ENCODE measurements around the gene FBXO31.
"Not testable (repeated sequence)": the region's sequence is repeated elsewhere in the genome, so short reads cannot be mapped to it uniquely, and the experiment has no call there.

Gene FBXO31

DNA sequence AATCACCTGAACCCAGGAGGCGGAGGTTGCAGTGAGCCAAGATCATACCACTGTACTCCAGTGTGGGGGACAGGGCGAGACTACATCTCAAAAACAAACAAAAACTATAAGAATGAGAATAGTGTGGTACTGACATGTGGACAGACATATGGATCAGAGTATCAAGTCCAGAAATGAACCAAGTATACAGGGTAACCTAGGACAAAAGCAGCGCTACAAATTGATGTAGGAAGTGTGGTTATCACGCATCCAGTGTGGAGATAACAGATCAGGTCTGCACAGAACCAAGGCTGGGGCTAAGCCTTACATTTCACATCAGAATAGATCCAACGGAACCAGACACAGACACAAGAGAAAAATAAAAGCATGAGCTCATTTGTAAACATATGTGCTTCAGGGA lies 43.4 kb downstream of the FBXO31 start:
- H3K9me3 ChIP-seq (ENCODE audit: control insufficient read depth, insufficient read depth, low read depth, low read length), result no peaks in the 10 kb centered on the region
- no peak overlapping the region for H3K4me3 ChIP-seq (ENCODE audit: low read depth, low read length)
- no peak for TF ChIP-seq ZNF621 (tag by site-specific recombination; IDR thresholded peaks at IDR 0.05)
- no peak for TF ChIP-seq REPIN1 (tag by site-specific recombination; IDR thresholded peaks at IDR 0.05; ENCODE audit: low read depth)
- TF ChIP-seq, protein P1, sequence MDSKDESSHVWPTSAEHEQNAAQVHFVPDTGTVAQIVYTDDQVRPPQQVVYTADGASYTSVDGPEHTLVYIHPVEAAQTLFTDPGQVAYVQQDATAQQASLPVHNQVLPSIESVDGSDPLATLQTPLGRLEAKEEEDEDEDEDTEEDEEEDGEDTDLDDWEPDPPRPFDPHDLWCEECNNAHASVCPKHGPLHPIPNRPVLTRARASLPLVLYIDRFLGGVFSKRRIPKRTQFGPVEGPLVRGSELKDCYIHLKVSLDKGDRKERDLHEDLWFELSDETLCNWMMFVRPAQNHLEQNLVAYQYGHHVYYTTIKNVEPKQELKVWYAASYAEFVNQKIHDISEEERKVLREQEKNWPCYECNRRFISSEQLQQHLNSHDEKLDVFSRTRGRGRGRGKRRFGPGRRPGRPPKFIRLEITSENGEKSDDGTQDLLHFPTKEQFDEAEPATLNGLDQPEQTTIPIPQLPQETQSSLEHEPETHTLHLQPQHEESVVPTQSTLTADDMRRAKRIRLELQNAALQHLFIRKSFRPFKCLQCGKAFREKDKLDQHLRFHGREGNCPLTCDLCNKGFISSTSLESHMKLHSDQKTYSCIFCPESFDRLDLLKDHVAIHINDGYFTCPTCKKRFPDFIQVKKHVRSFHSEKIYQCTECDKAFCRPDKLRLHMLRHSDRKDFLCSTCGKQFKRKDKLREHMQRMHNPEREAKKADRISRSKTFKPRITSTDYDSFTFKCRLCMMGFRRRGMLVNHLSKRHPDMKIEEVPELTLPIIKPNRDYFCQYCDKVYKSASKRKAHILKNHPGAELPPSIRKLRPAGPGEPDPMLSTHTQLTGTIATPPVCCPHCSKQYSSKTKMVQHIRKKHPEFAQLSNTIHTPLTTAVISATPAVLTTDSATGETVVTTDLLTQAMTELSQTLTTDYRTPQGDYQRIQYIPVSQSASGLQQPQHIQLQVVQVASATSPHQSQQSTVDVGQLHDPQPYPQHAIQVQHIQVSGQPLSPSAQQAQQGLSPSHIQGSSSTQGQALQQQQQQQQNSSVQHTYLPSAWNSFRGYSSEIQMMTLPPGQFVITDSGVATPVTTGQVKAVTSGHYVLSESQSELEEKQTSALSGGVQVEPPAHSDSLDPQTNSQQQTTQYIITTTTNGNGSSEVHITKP (tag by site-specific recombination; IDR thresholded peaks at IDR 0.05), result peak; percentile 36
- ChIA-PET CTCF (interaction anchor here (0.8 kb wide), 1 partner anchor 361 kb away, joined by 3 read pairs; no protein-coding TSS in a partner anchor), POLR2A (interaction anchor here (0.6 kb wide), 1 partner anchor 1212 kb away, joined by 3 read pairs; no protein-coding TSS in a partner anchor)
- H3K27ac ChIP-seq (ENCODE audit: extremely low read depth, low read depth, low read length), result no peak overlapping the region
- H3K4me1 ChIP-seq (ENCODE audit: control insufficient read depth, insufficient read depth, low read length), result no peaks in the 10 kb centered on the region
- peaks cover 0 to 63% of the 10 kb centered on the region in 2 experiments; a peak in 2 of 3 replicates for H3K36me3 ChIP-seq (ENCODE audit: control insufficient read depth in 2 of 2, insufficient read depth in 1 of 2, low read length in 2 of 2)

DNA sequence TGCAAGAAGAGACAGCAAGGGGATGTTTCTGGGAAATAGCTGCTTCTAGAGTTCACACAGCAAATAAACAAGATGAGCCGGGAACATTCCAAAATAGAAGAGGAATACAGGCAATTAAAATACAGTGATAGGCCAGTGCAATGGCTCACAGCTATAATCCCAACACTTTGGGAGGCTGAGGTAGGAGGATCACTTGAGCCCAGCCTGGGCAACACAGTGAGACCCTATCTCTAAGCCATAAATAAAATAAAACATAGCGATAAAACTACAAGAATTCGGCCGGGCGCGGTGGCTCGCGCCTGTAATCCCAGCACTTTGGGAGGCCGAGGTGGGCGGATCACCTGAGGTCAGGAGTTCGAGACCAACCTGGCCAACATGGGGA lies 43.9 kb downstream of the FBXO31 start:
- CTCF ChIA-PET, result interaction anchor here (0.7 kb wide), 1 partner anchor 81 kb away, joined by 5 read pairs; no protein-coding TSS in a partner anchor
- H3K4me1 ChIP-seq (ENCODE audit: control insufficient read depth, insufficient read depth, low read length); POLR2A ChIA-PET: not testable (repeated sequence)

GRCh38 chr16:87339086-87339723 lies 44.4 kb downstream of the FBXO31 start:
- POLR2A ChIA-PET, result no interaction called here
- CTCF ChIA-PET, result interaction anchor here (0.7 kb wide), 1 partner anchor 81 kb away, joined by 5 read pairs; no protein-coding TSS in a partner anchor
- no peaks in the 10 kb centered on the region for H3K4me1 ChIP-seq (ENCODE audit: control insufficient read depth, insufficient read depth, low read length)
- TF ChIP-seq GLI4 (tag by site-specific recombination; IDR thresholded peaks at IDR 0.05), result no peak
- no peak for TF ChIP-seq ZIC2 (tag by site-specific recombination; IDR thresholded peaks at IDR 0.05)
- H3K27ac ChIP-seq (ENCODE audit: extremely low read depth, low read depth, low read length), result no peak overlapping the region
- H3K36me3 ChIP-seq (ENCODE audit: control insufficient read depth in 2 of 2, insufficient read depth in 1 of 2, low read length in 2 of 2), result peaks cover 0 to 72% of the 10 kb centered on the region in 2 experiments; a peak in 2 of 3 replicates
- H3K4me3 ChIP-seq (ENCODE audit: low read depth, low read length), result no peak overlapping the region
- H3K9me3 ChIP-seq (ENCODE audit: control insufficient read depth, insufficient read depth, low read depth, low read length), result no peaks in the 10 kb centered on the region

More for the DNA sequence above, 43.9 kb downstream of the FBXO31 start:
- H3K36me3 ChIP-seq (ENCODE audit: control insufficient read depth in 2 of 2, insufficient read depth in 1 of 2, low read length in 2 of 2), result peaks cover 0 to 67% of the 10 kb centered on the region in 2 experiments; a peak in 2 of 3 replicates
- H3K9me3 ChIP-seq (ENCODE audit: control insufficient read depth, insufficient read depth, low read depth, low read length); H3K4me3 ChIP-seq (ENCODE audit: low read depth, low read length); H3K27ac ChIP-seq (ENCODE audit: extremely low read depth, low read depth, low read length): not testable (repeated sequence)
- TF ChIP-seq ZNF121 (tag by site-specific recombination; IDR thresholded peaks at IDR 0.05), result peak; percentile 75

GRCh38 chr16:87338155-87338765 lies 45.3 kb downstream of the FBXO31 start:
- no peak for TF ChIP-seq OVOL3 (tag by site-specific recombination; IDR thresholded peaks at IDR 0.05)
- no peak for TF ChIP-seq KLF7 (tag by site-specific recombination; IDR thresholded peaks at IDR 0.05; ENCODE audit: borderline replicate concordance)
- no peak for TF ChIP-seq MYNN (tag by site-specific recombination; IDR thresholded peaks at IDR 0.05; ENCODE audit: borderline replicate concordance)
- Histone ChIP-seq H3K4me1 (ENCODE audit: control insufficient read depth, insufficient read depth, low read length) (no peaks in the 10 kb centered on the region), H3K9me3 (ENCODE audit: control insufficient read depth, insufficient read depth, low read depth, low read length) (no peaks in the 10 kb centered on the region), H3K27ac (ENCODE audit: extremely low read depth, low read depth, low read length) (no peak overlapping the region), H3K4me3 (ENCODE audit: low read depth, low read length) (no peak overlapping the region), H3K36me3 (ENCODE audit: control insufficient read depth in 2 of 2, insufficient read depth in 1 of 2, low read length in 2 of 2) (peaks cover 0 to 73% of the 10 kb centered on the region in 2 experiments; a peak in 2 of 3 replicates)
- CTCF ChIA-PET, result no interaction called here
- POLR2A ChIA-PET, result no interaction called here

Data from HEK293 (cell line).